H1 (cell line): Measurements from ENCODE around the gene PAPOLA. TPM values are rescaled to one million over a fixed set of nuclear protein-coding genes. Genes with fewer than 3 reads are reported as not detected.

Source experiments
- CTCF ChIA-PET: fragments of 300-600 bp; sonication (Branson Sonifier 250); formaldehyde crosslinking; loops from one replicate; lab custom pipeline; 2021; ENCODE audit not compliant: partially characterized antibody; lab: Charles Lee
- POLR2A ChIA-PET: fragments of 300-600 bp; sonication (Branson Sonifier 250); formaldehyde crosslinking; loops from one replicate; lab custom pipeline; 2021; ENCODE audit warnings: inconsistent platforms; ENCODE audit not compliant: partially characterized antibody; lab: Charles Lee
- DNase-seq, 2 experiments: peaks; one replicate each; pipeline versions ENCODE4 v3.0.0 to v3.0.0-alpha.2; 2010 to 2022; ENCODE audit warnings: low spot score in 2 of 2, low read depth in 1 of 2, mixed read lengths in 1 of 2
- FAIRE-seq: peaks from 2 replicates; lab custom pipeline; 2011; peaks lifted over from hg19 to GRCh38; lab: Jason Lieb, UNC
- H2AFZ ChIP-seq: 2 replicates; pipeline ENCODE4 v1.8.1; 2012; ENCODE audit warnings: low read length, inconsistent platforms
- H2AK5ac ChIP-seq: 2 replicates; pipeline ENCODE4 v1.6.1; 2013; ENCODE audit warnings: low read depth, low read length
- H2BK120ac ChIP-seq: replicated peaks from 2 replicates; pipeline ENCODE3; 2013; ENCODE audit warnings: low read depth, low read length, inconsistent platforms
- H2BK12ac ChIP-seq: 2 replicates; pipeline ENCODE4 v1.6.1; 2013; ENCODE audit warnings: low read depth, low read length
- H2BK15ac ChIP-seq: 2 replicates; pipeline ENCODE4 v1.6.1; 2013; ENCODE audit warnings: low read length
- H2BK20ac ChIP-seq: 2 replicates; pipeline ENCODE4 v1.6.1; 2013; ENCODE audit warnings: low read length
- H2BK5ac ChIP-seq: 2 replicates; pipeline ENCODE4 v1.6.1; 2013; ENCODE audit warnings: low read depth, low read length
- H3K14ac ChIP-seq: 2 replicates; pipeline ENCODE4 v1.6.1; 2013; ENCODE audit warnings: inconsistent platforms; ENCODE audit not compliant: insufficient read length
- H3K18ac ChIP-seq: 2 replicates; pipeline ENCODE4 v1.6.1; 2013; ENCODE audit warnings: low read length; ENCODE audit errors: extremely low read depth
- H3K23ac ChIP-seq: 2 replicates; pipeline ENCODE4 v1.6.1; 2013; ENCODE audit warnings: inconsistent platforms; ENCODE audit not compliant: insufficient read length
- H3K23me2 ChIP-seq: 2 replicates; pipeline ENCODE4 v1.6.1; 2013; ENCODE audit warnings: low read depth, low read length
- H3K27ac ChIP-seq: 2 replicates; pipeline ENCODE4 v1.6.1; 2011; ENCODE audit warnings: low read depth, low read length, inconsistent platforms
- H3K27me3 ChIP-seq, 4 experiments: replicated peaks in 1 of 4; 1 replicate in 1 of 4; 2 replicates in 3 of 4; pipeline versions ENCODE4 v1.6.1 to v1.8.1; 2011 to 2013; ENCODE audit warnings: low read length in 3 of 4, mild to moderate bottlenecking in 3 of 4, inconsistent platforms in 2 of 4, mixed read lengths in 2 of 4, moderate library complexity in 1 of 4; ENCODE audit not compliant: control insufficient read depth in 3 of 4, insufficient read depth in 3 of 4; ENCODE audit errors: extremely low read depth in 1 of 4
- H3K36me3 ChIP-seq, 4 experiments: 2 replicates each; pipeline versions ENCODE4 v1.6.1 to v1.8.1; 2011 to 2013; ENCODE audit warnings: mild to moderate bottlenecking in 4 of 4, low read length in 3 of 4, moderate library complexity in 2 of 4, control low read depth in 1 of 4, inconsistent platforms in 1 of 4; ENCODE audit not compliant: insufficient read depth in 4 of 4, control insufficient read depth in 2 of 4
- H3K4ac ChIP-seq: replicated peaks from 2 replicates; pipeline ENCODE3; 2013; ENCODE audit warnings: low read length, low read depth, mixed read lengths, inconsistent platforms; ENCODE audit not compliant: insufficient read length
- H3K4me1 ChIP-seq, 4 experiments: replicated peaks in 1 of 4; 1 replicate in 1 of 4; 2 replicates in 3 of 4; pipeline versions ENCODE4 v1.6.1 to v1.8.1; 2011 to 2013; ENCODE audit warnings: low read length in 3 of 4, inconsistent platforms in 2 of 4, mixed read lengths in 1 of 4; ENCODE audit not compliant: insufficient read depth in 4 of 4, control insufficient read depth in 3 of 4
- H3K4me2 ChIP-seq, 2 experiments: 2 replicates each; pipeline versions ENCODE4 v1.6.1 to v1.8.1; 2011 to 2013; ENCODE audit warnings: low read depth in 2 of 2, low read length in 2 of 2, control low read depth in 1 of 2, inconsistent platforms in 1 of 2, mild to moderate bottlenecking in 1 of 2; ENCODE audit not compliant: insufficient read depth in 1 of 2
- H3K4me3 ChIP-seq, 4 experiments: fragments of 200-600, 300-600 bp in 1 of 4; sonication (generic), shearing (Covaris generic), sonication (Bioruptor Twin) in 1 of 4; 2 replicates each; pipeline versions ENCODE4 v1.5.1 to v1.8.1; 2011 to 2016; ENCODE audit warnings: low read length in 4 of 4, low read depth in 3 of 4, control low read depth in 2 of 4, inconsistent platforms in 2 of 4, mild to moderate bottlenecking in 2 of 4, mixed read lengths in 1 of 4, moderate library complexity in 1 of 4; ENCODE audit not compliant: insufficient read depth in 2 of 4; ENCODE audit errors: extremely low read depth in 1 of 4
- H3K56ac ChIP-seq: replicated peaks from 2 replicates; pipeline ENCODE3; 2013; ENCODE audit warnings: low read depth, mild to moderate bottlenecking, mixed read lengths, low read length, inconsistent platforms; ENCODE audit not compliant: insufficient read length
- H3K79me1 ChIP-seq: 2 replicates; pipeline ENCODE4 v1.6.1; 2013; ENCODE audit warnings: low read depth, low read length, control low read depth
- H3K79me2 ChIP-seq, 2 experiments: 2 replicates each; pipeline versions ENCODE4 v1.6.1 to v1.8.1; 2012 to 2013; ENCODE audit warnings: low read length in 2 of 2, mild to moderate bottlenecking in 2 of 2, inconsistent platforms in 1 of 2; ENCODE audit not compliant: insufficient read depth in 2 of 2, control insufficient read depth in 1 of 2
- H3K9ac ChIP-seq, 4 experiments: replicated peaks in 1 of 4; 1 replicate in 1 of 4; 2 replicates in 3 of 4; pipeline versions ENCODE4 v1.6.1 to v1.8.1; 2011 to 2013; ENCODE audit warnings: low read depth in 3 of 4, low read length in 3 of 4, control low read depth in 2 of 4, mild to moderate bottlenecking in 2 of 4, moderate library complexity in 2 of 4, inconsistent platforms in 1 of 4; ENCODE audit errors: extremely low read depth in 1 of 4
- H3K9me3 ChIP-seq, 2 experiments: 2 replicates each; pipeline versions ENCODE4 v1.6.1 to v1.8.1; 2012 to 2013; ENCODE audit warnings: mild to moderate bottlenecking in 2 of 2, moderate library complexity in 2 of 2, control low read depth in 1 of 2, inconsistent platforms in 1 of 2, low read depth in 1 of 2, low read length in 1 of 2, mixed read lengths in 1 of 2; ENCODE audit not compliant: insufficient read depth in 2 of 2
- H4K20me1 ChIP-seq, 2 experiments: replicated peaks in 1 of 2; 2 replicates each; pipeline versions ENCODE3 to v1.8.1; 2011 to 2013; ENCODE audit warnings: inconsistent platforms in 2 of 2, low read length in 2 of 2, mild to moderate bottlenecking in 1 of 2; ENCODE audit not compliant: insufficient read depth in 2 of 2, control insufficient read depth in 1 of 2
- H4K5ac ChIP-seq: 2 replicates; pipeline ENCODE4 v1.6.1; 2013; ENCODE audit warnings: low read length, low read depth, mixed read lengths, inconsistent platforms; ENCODE audit not compliant: insufficient read length
- H4K8ac ChIP-seq: 2 replicates; pipeline ENCODE4 v1.8.0; 2013; ENCODE audit warnings: mild to moderate bottlenecking, moderate library complexity, low read length, inconsistent platforms; ENCODE audit not compliant: insufficient read depth; ENCODE audit errors: extremely low read depth
- H4K91ac ChIP-seq: replicated peaks from 2 replicates; pipeline ENCODE3; 2013; ENCODE audit warnings: low read length, mixed read lengths, inconsistent platforms; ENCODE audit not compliant: insufficient read length
- ATF2 ChIP-seq: IDR thresholded peaks from 2 replicates; pipeline ENCODE4 v1.6.1; 2012; ENCODE audit warnings: low read length, inconsistent platforms
- EP300 ChIP-seq, 2 experiments: IDR thresholded peaks; 1 replicate in 1 of 2; 2 replicates in 1 of 2; pipeline ENCODE4 v1.6.1; 2011 to 2012; ENCODE audit warnings: low read depth in 2 of 2, low read length in 2 of 2, mild to moderate bottlenecking in 2 of 2, borderline replicate concordance in 1 of 2, inconsistent platforms in 1 of 2, moderate library complexity in 1 of 2
- RXRA ChIP-seq: IDR thresholded peaks from 2 replicates; pipeline ENCODE4 v1.6.1; 2011; ENCODE audit warnings: low read depth, mild to moderate bottlenecking, low read length, moderate library complexity; ENCODE audit not compliant: insufficient read depth
- SIRT6 ChIP-seq: IDR thresholded peaks from one replicate; pipeline ENCODE4 v1.7.1; 2012; ENCODE audit warnings: low read length, inconsistent platforms
- TAF7 ChIP-seq: optimal IDR thresholded peaks from 2 replicates; pipeline ENCODE3; 2011; ENCODE audit warnings: low read depth, mild to moderate bottlenecking, inconsistent platforms, low read length, moderate library complexity, borderline replicate concordance
- WGBS, 2 experiments: shearing (Covaris generic) in 1 of 2; methylation state at CpG; one replicate each; pipeline versions ENCODE4 v1.1.6 to v1.1.7; 2013 to 2015; ENCODE audit warnings: low lambda C conversion rate in 2 of 2, mixed read lengths in 2 of 2, inconsistent platforms in 1 of 2, low coverage in 1 of 2, missing lambda C conversion rate in 1 of 2; ENCODE audit not compliant: insufficient replicate concordance in 2 of 2, insufficient coverage in 1 of 2, insufficient read length in 1 of 2; ENCODE audit errors: extremely low coverage in 1 of 2, missing lambda C conversion rate in 1 of 2; 5-methylcytosine and 5-hydroxymethylcytosine counted together
- polyA plus RNA-seq, 7 experiments: library from polyadenylated mRNA; depleted of rRNA in 3 of 7; stranded (reverse) in 5 of 7; unstranded in 2 of 7; fragments of >200 nt in 5 of 7; fragments of 200-250 nt in 2 of 7; gene quantifications; 1 replicate in 5 of 7; 2 replicates in 1 of 7; 4 replicates in 1 of 7; pipeline versions ENCODE4 v1.2.1 to v1.2.3, GENCODE V29; 2011 to 2013; ENCODE audit warnings: missing spikeins in 2 of 7, mixed read lengths in 2 of 7
- total RNA-seq: library from RNA; stranded (reverse); fragmentation: NEBNext Ultra II Directional; extraction: Animal tissue kit (Norgen Biotek cat#: 25700); gene quantifications from 2 replicates; pipeline ENCODE4 v1.2.1, GENCODE V29; 2021

Gene PAPOLA
- total and polyA plus RNA-seq, 2 of the 8 experiments (the other 6 are each of a cell fraction or from before 2014, with no cell fraction given): 163 to 239 TPM

GRCh38 chr14:96519970-96520369 is 17.8 kb downstream of the PAPOLA start:
- no peak overlapping the region for H2BK20ac ChIP-seq
- peaks cover 7% of the 10 kb centered on the region; the same call in 1 of the 2 replicates for H3K79me1 ChIP-seq
- H3K4me1 ChIP-seq: peaks cover 0 to 4% (median 2%) of the 10 kb centered on the region in 4 experiments; a peak in 1 of 7 replicates
- no peak overlapping the region for H4K5ac ChIP-seq
- H3K23ac ChIP-seq: no peak overlapping the region
- ChIA-PET POLR2A (interaction anchor here (0.8 kb wide), 1 partner anchor 11 kb away, joined by 3 read pairs; no protein-coding TSS in a partner anchor), CTCF (no interaction called here)
- H2BK5ac ChIP-seq: no peak overlapping the region
- H3K36me3 ChIP-seq: peaks cover 0 to 42% (median 6%) of the 10 kb centered on the region in 4 experiments; a peak in 5 of 8 replicates
- no peak overlapping the region for H3K9ac ChIP-seq
- no peak for DNase-seq
- H3K27me3 ChIP-seq: no peaks in the 10 kb centered on the region
- no peaks in the 10 kb centered on the region; the same call in 1 of the 2 replicates for H3K23me2 ChIP-seq
- H3K18ac ChIP-seq: no peak overlapping the region
- H2BK120ac ChIP-seq: no peak overlapping the region
- H4K20me1 ChIP-seq: peaks cover 11 to 12% of the 10 kb centered on the region in 2 experiments
- no peak overlapping the region for H2AFZ ChIP-seq
- no peak overlapping the region for H2BK12ac ChIP-seq
- no peak overlapping the region for H3K4ac ChIP-seq
- no peak overlapping the region for H3K56ac ChIP-seq
- no peak overlapping the region for H4K91ac ChIP-seq
- peaks cover 22 to 86% of the 10 kb centered on the region in 2 experiments for H3K79me2 ChIP-seq
- H3K27ac ChIP-seq: no peak overlapping the region
- no peak overlapping the region for H3K4me2 ChIP-seq
- no peak overlapping the region for H4K8ac ChIP-seq
- 88% methylated on average over 4 of the region's 4 CpGs; no CpG with 5 or more reads in 1 of the 2 experiments for WGBS, 2 experiments
- no peak overlapping the region for H2AK5ac ChIP-seq
- no peaks in the 10 kb centered on the region for H3K9me3 ChIP-seq
- H3K14ac ChIP-seq: no peak overlapping the region
- FAIRE-seq: no peak
- H2BK15ac ChIP-seq: no peak overlapping the region
- H3K4me3 ChIP-seq: no peak overlapping the region
- no peak for TF ChIP-seq RXRA
- no peak for TF ChIP-seq ATF2
- no peak for TF ChIP-seq EP300 (IDR thresholded peaks at IDR 0.05; ENCODE audit: borderline replicate concordance in 1 of 2, low read depth in 2 of 2, low read length in 2 of 2)
- TF ChIP-seq TAF7: no peak
- TF ChIP-seq SIRT6: no peak
